EH (cell line): ENCODE results near the gene GRIK2.

ENCODE experiments used
- DNase-seq: peaks from one replicate; pipeline ENCODE4 v3.0.0-alpha.2; 2015; ENCODE audit warnings: low read depth

GRIK2 gene

DNA sequence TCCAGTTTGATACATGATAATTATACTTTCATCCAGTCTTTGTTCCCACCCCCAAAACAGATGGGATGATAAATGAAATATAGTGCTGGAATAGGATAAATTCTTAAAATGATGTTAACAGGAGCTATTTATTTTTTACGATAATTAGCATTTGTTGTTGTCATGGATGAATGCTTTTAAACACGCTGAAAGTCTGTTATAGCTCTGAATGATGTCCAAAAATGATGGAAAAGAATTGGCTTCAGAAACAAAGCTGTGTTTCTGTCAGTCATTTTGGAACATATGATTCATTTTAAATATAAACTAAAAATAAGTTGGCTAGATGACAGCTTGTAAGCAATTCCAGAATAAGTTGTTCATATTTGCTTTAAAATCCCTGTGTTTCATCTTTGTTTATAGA is 237.4 kb downstream of the GRIK2 start:
- DNase-seq = no peak

DNA sequence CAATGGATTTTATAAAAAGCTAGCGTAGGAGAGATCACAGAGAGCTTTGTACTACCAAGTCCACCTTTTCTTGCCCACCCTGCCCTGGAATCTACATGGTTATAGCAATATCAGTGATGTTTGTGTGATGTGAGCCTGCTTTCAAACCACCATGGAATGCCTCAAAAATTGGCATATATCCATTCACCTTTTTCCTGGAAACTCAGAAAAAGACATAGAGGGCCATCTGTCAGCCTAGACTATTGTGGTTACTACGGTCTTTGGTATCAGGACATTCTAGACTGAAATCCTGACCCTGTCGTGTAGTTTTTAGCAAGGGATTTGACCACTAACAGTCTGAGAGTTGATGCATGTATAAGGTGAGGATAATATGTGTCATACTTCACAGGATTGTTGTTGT is 239.6 kb downstream of the GRIK2 start:
- no peak for DNase-seq

DNA sequence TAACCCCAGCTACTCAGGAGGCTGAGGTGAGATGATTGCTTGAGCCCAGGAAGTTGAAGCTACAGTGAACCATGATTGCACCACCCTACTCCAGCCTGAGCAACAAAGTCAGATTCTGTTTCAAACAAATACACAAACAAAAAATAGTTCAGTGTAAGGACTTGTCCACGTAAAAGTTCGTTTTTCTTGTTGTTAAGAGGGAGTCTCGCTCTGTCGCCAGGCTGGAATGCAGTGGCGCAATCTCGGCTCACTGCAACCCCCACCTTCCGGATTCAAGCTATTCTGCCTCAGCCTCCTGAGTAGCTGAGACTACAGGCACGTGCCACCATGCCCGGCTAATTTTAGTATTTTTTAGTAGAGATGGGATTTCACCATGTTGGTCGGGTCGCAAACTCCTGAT is 245.4 kb downstream of the GRIK2 start:
- DNase-seq = peak; percentile 32

DNA sequence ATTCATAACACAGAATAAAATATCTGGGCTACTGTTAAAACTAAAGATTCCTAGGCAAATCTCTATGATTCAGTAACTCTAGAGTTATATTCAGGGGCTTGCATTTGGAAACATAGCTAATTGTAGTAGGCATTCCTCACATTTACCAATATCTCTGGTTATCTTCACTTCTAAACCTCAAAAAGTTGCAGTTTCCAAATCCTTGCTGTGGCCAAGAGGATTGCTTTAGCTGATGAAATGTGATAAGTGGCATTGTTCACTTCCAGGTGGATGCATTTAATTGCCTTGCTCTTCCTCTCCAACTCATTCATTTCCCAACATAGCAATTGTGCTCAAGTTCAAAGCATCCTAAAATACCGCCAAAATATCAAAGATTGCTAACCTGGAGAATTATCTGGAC is 246.6 kb downstream of the GRIK2 start:
- no peak for DNase-seq

DNA sequence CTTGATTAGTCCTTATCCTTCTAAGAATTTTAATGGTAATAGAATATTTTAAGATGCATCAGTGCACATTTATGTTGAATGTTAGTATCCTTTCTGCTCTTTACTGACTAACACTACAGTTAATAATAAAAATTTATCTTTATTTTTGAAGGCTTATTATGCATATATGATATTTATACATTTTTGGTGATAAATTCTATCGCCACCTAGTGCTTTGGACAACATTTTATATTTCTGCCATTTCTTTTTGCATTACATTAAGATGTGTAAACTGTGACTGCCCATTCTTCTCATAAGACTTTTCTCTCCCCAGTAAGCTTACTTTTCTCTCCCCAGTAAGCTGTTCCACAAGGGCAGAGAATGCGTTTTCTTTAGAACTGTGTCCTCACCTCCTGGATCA is 252.3 kb downstream of the GRIK2 start:
- DNase-seq = no peak

DNA sequence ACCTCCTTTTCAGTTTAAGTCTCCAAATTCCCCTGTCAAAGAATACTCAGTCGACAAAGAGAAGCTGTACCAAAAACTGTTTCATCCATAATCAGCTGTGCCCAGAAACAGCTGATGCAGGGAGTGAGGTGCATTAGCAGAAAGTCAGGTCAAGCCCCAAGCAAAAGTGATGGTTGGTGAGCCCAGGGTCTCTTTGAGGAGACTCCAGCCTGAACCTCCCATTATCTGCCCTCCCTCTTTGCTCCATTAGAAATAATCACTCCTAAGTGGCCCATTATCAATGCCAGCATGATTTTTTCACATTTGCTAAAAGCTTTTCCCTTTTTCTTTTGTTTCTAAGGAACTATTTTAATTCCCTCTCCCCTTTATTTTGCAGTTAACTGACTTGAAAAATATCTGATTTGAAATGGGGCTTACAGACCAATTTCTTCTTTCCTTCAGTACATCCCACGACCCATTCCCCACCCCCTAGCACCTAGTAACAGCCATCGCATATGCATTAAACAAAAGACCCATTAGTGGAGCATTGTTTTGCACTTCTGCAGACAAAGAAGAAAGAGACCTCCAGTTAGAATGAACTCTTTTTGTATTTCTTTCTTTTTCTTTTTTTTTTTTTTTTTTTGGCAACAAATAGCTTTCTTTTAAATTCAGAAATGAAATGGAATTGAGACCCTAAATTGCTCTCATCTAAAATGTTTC is 257.0 kb downstream of the GRIK2 start:
- no peak for DNase-seq

DNA sequence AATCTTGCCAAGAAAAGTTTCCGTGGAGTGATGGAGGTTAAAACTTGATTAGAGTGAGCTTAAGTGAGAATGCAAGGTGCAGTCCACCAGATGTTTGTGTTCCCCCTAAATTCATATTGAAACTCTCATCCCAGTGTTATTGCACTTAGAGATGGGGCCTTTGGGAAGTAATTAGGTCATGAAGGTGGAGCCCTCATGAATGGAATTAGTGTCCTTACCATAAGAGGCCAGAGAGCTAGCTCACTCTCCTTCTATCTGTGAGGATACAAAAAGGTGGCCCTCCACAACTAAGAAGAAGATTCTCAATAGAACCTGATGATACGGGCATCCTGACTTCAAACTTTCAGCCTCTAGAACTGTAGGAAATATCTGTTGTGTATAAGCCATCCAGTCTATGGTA is 258.6 kb downstream of the GRIK2 start:
- no peak for DNase-seq

DNA sequence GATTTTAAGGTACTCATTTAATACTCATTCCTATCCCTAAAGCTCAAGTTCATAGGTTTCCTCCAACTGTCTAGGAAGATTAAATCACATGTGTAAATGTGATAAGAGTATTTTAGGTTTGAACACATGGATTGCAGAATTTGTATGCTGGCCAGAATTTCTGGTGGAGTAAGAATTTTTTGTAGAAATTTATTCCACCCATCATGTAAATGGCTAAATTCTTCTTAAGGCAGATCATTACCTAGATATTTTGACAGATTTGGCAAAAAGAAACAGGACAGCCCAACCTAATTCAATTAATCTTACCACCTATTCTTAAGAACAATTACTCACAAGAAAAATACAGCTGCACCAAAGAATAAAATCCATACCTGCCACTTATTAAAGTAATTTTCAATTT is 261.6 kb downstream of the GRIK2 start:
- no peak for DNase-seq

DNA sequence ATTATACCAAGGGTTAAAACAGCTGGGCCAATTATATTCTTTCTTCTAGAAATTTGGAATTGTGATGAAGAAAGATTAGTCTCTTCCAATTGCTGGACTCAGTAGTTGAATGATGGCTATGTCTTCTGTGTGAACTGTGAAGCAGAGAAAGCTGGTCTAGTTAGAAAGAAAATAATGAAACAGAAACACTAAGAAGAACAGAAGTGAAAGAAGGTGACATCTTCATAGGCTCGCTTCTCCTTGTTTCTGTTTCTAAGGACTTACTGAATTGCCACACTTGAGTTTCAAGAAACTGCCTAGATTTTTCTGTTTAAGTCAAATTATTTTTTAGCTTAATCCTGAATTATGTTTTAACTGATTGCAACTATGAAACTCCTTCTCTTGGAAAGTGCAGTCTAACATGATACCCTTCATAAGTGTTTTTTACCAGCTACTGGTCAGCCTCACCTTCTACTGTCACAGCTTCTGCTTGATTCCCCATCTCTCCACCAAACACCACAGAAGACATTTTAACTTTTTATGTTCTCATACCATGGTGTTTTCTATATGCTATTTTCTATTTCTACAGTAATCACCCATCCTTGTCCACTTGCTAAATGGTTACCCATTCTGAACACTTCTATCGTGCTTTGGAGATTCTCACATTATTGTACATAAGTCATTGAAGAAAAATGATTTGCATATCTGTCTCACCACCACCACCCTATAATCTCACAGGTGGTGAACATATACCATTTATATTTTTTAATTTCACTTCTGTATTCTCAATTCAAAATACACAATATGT is 268.8 kb downstream of the GRIK2 start:
- no peak for DNase-seq

DNA sequence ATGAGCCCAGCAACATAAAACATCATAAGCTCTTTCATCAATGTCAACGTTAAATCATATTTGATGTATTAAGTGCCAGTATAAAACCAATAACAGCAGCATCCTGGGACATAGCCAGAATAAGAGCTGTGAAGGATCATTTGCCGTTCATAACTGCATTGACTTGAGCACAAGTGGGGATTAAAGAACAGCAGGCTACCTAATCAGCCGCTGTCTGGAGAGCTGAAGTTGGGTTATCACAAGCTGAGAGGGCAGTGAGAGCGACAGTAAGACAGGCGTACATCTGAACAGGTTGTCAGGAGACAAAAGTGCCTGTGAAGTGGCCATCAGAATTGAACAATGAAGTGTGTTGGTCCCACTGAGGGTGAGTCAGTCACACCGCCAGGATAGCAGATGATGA is 269.6 kb downstream of the GRIK2 start:
- no peak for DNase-seq

DNA sequence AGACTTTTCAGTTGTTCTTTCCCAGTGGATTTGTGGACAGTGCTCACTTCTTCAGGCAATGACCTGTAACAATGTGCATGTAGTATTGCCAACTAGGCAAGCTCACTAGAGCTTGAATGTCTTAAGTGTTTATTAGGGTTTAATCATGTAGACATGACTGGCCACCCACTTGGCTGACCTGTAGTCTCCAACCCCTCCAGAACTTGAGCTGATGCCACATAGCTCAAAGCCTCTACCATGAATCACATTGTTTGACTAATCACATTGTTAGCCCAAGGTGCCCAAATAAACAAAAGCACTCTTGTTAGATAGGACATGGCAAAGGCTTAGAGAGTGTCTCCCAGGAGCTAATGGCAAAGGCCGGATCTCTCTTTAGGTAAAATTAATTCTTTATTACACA is 272.7 kb downstream of the GRIK2 start:
- DNase-seq = peak; percentile 85

DNA sequence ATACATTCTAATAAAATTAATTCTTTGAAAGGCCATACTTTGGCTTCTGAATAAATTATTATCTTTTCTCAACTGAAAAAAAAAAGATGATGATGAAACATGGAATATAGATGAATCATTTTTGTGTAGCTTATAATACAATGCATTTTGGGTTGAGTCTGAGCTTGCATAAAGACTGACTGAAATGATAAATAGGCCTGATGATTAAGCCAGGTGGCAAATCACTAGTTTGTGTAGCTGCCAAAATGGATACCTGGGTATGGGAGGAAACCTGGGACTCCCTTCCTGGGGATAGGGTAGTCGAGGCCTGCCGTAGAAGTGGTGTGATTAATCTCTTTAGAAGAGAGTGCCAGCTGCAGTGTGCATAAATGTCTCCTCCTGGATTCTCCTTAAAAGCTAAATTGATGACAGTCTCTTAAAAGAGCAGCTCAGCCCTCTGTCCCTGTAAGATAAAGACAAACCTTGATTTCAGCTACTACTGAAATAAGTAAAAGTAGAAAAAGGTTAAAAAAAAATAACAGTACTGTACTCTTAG is 275.1 kb downstream of the GRIK2 start:
- DNase-seq = no peak

DNA sequence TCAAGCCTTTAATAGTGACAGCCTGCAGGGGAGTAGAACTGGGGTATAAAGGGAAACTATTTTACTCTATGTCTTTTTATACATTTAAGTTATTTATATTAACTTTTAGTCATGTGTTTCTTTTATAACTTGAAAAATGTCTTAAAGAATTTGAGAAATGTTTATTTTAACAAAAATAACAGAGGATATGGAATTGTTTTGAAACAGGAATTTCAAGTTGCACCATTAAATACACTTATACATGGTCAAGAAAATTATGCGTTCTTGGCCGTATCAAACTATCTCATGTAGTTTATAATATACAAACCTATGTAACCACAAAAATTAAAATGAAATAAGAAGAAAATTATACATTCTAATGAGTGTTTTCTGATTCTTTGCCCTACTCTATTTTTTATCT is 282.7 kb downstream of the GRIK2 start:
- peak; percentile 29 for DNase-seq

DNA sequence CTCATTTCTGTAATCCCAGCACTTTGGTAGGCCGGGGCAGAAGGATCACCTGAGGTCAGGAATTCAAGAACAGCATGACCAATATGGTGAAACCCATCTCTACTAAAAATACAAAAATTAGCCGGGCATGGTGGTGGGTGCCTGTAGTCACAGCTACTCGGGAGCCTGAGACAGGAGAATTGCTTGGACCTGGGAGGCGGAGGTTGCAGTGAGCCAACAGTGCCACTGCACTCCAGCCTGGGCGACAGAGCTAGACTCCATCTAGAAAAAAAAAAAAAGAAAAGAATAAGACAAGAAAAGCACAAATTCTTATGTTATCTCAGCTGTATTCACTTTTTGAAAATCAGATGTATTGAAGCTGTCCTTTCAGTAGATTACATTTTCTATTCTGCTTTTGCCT is 289.4 kb downstream of the GRIK2 start:
- no peak for DNase-seq

DNA sequence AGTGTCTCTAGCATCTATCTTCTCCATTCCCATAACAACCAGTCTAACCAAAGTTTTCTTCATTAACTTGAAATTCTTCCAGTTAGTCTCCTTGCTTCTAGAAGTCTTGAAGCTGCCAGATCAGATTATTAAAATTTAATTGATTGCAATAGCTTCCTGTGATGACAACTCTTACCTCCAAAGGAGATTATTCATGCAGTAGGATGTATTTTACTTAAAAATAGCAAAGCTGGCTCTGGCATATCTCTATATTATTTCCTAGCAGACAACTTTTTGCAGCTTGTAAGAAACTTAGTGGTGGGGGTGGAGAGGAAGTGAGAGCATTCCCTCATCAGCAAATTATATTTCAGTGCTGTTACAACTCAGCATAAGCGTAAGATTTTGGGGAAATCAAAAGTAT is 290.4 kb downstream of the GRIK2 start:
- no peak for DNase-seq

DNA sequence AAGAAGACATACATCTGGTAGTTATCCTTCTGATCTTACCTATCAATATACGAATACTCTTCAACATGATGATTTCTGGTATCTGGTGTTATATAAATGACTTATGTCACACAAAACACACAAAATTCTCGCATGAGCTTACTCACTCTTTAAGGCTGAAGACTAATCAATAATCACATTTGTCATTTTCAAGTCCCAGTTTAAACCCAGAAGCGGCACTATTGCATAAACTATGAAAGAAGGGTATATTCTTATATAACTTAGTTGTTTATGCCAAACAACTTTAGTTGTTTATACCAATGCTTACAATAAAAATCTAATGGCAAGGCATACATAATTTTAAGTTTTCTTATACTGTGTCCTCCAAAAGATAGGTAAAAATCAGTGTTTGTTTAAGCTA is 293.1 kb downstream of the GRIK2 start:
- no peak for DNase-seq

DNA sequence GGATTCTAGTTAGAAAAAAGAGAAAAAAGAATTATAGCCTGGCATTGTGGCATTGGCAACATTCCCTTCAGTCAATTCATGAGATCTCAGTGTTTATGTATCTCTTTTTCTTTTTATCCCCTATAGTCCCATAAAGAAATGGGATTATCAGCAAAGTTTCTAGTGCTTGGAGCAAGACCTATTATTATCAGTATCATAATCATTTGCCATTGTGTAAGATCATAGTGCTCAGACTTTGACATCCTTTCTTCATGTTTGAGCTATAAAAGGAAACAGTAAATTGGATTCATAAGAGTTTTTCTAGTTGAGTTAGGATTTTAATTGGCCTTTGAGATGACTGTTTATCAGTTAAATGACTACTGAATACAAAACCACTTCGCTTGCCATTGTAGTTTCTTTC is 295.6 kb downstream of the GRIK2 start:
- no peak for DNase-seq

DNA sequence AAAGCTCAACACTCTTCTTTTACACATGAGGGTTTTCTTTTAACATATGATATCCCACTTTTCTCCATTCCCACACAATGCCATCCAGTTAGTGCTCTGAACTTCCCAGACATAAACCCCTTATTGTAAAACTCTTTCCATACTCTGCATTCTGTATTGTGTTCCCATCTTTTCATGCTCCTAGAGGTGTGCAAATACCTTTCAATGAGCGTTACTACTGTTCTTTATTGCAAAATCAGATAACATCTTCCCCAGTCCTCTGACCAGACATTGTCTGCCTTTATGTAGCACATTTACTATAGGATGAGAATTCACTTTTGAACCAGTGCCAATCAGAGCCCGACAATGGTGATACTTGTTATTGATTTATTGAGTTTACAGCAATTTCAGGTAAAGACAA is 296.2 kb downstream of the GRIK2 start:
- no peak for DNase-seq

DNA sequence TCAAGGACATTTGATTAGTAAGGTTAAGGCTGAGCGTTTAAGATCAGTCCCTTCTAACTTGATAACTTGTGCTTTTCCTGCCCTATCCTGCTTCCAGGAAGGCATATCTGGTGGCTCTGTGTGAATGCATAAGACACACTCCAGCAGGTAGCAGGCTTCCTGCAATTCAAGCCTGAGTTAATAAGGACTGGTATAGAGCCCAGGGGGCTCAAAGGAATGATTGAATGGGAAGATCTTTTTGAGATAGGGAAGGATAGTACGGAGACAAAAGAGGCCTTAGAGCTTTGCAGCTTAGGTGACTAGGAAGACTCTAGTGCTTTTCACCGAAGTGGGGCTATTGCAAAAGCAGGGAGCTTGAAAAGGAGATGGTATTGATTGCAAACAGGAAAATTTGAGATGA is 307.1 kb downstream of the GRIK2 start:
- DNase-seq = no peak

DNA sequence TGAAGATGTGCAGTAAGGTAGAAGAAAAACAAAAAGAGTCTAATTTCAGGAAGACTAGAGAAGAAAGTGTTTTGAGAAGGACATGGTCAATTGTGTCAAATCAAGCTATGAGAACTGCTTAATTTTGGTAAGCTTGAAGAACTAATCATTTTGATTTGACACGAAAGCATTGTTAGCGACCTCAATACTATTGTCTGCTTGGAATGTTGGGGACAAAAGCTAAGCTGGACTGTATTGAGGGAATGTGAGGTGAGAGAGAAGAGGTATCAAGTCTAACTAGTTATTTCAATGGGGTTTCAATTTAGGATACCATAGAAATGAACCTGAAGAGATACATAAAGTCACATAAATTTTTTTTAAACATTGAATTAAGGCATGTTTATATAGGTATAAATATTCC is 309.8 kb downstream of the GRIK2 start:
- no peak for DNase-seq

DNA sequence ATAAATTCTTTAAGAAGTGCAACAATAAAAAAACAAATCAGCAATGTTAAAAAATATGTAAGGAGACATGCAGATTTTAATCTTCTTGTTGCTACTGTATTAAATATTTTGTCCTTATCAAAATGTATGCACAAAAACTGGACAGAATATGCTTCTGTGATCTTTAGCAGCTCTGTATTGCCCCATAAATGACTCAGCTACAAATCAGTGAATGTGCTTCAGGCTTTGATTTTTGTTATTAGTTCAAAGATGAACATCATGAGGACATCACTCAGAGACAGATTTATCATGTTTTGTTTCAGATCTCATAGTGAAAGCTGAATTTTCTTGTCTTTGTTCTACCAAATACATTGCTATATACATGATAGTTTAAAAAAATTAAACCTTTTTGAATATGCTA is 312.4 kb downstream of the GRIK2 start:
- DNase-seq = peak; percentile 19

DNA sequence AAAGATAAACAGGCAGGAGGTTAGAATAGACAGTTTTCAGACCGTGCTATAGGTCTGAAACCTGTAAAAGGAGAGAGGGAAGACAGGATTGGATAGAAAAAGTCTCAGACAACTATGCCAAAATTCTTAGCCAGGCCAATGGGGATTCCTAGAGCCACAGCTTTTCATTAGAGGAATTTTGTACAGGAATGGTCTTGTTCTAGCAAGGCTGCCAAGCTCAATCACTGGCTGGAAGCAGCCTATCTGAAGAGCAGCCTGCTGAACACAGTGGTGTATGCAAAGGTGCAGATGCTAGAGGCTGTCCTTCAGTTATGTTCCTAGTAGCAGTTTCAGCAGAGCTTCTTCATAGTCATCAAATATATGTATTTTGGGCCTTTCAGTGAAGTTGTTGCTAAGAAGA is 313.1 kb downstream of the GRIK2 start:
- no peak for DNase-seq

DNA sequence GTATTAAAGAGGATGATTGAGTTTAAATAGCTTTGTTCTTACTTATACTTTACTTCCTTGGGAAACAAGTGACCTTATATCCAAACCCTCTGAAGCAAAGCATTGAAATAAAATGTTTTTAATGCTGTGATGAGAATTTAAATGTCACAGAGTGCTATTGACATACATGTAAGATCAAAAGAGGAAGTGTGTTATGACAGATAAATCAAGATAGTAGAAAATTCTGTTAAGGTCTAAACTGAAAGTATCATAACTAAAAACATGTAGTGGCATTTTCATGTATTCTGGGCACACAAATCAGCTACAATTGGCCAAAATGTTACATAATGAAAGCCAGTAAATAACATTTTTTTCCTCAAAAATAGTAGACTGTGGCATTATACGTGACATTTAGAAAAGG is 318.0 kb downstream of the GRIK2 start:
- DNase-seq = no peak

DNA sequence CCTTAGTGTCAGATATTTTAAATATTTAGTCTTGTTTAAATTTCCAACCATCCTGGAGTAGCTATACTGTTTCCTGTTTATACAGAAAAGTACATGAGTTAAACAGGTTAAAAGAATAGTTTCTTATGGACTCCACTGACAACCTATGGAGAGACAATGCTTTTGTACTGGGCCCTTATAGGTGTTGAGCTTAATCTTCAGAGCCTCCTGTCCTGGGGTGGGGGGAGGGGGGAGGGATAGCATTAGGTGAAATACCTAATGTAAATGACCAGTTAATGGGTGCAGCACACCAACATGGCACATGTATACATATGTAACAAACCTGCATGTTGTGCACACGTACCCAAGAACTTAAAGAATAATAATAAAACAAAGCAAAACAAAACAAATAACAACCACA is 322.9 kb downstream of the GRIK2 start:
- DNase-seq = no peak
